ENCODE data around the gene GDPD3. TPM values are rescaled to one million over a fixed set of nuclear protein-coding genes. Genes with fewer than 3 reads are reported as not detected.
A peak's percentile ranks its signal among the peaks of the same experiment; 100 is the strongest.

GDPD3 gene
- total and polyA plus RNA-seq, 2 of the 13 experiments (the other 11 are each of a cell fraction or from before 2014, with no cell fraction given), result 18.7 to 20.6 TPM

DNA sequence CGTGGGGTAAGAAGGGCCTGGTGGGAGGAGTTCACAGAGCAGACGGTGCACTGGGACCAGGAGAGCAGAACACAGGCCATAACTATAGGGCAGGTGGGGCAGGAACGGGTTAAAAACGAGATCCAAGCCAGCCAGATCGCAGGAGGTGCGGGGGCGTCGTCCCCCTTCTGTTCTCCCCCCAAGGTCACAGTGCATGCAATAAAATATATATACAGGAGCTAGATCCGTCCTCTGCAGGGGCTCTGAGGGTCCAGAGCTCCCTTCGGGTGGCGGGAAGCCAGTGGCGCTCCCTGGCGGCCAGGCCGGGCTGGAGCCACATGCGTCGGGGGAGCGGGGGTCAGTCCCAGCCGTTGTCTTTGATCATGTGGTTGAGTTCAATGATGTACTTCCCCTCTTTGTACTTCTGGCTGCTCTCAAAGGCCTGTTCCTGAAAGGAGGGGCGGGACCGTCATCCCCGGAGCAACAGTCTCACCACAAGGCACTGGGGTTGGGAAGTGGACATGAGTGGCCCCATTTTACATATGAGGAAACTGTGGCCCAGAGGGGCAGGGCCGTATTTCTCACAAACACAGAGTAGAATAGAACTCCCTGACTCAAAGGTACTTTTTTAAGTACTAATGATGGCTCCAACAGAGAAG is 20.8 kb downstream of the GDPD3 start (continued):
- TF ChIP-seq ZNF598 (CRISPR knock-in tag; IDR thresholded peaks at IDR 0.05; ENCODE audit: borderline replicate concordance) (no peak), GZF1 (CRISPR knock-in tag; IDR thresholded peaks at IDR 0.05) (peak; percentile 79; the same call in 1 of the 2 replicates), HOXA5 (CRISPR knock-in tag; IDR thresholded peaks at IDR 0.05) (peak; percentile 19; the same call in 1 of the 2 replicates), ATM (IDR thresholded peaks at IDR 0.05; ENCODE audit: borderline replicate concordance) (no peak), KLF16 (CRISPR knock-in tag; IDR thresholded peaks at IDR 0.05) (peak in 1 of 2 experiments; percentile 56; a peak in 2 of 4 replicates), MXI1 (IDR thresholded peaks at IDR 0.05; ENCODE audit: borderline replicate concordance, low read depth, low read length) (peak; percentile 94; the same call in 2 of the 3 replicates), GABPB1 (CRISPR knock-in tag; IDR thresholded peaks at IDR 0.05) (peak; percentile 76), ZNF569 (CRISPR knock-in tag; IDR thresholded peaks at IDR 0.05; ENCODE audit: borderline replicate concordance) (no peak; the same call in 1 of the 2 replicates), ZNF18 (CRISPR knock-in tag; IDR thresholded peaks at IDR 0.05; ENCODE audit: insufficient replicate concordance) (peak; percentile 88), CAMTA2 (CRISPR knock-in tag; IDR thresholded peaks at IDR 0.05; ENCODE audit: borderline replicate concordance) (no peak), HNF4G (IDR thresholded peaks at IDR 0.05; ENCODE audit: borderline replicate concordance, low read depth, low read length) (peak; percentile 58; the same call in 1 of the 2 replicates), HNF4G (CRISPR knock-in tag; IDR thresholded peaks at IDR 0.05; ENCODE audit: borderline replicate concordance, low read depth) (0 out of 2 replicates have a peak, but pooled peaks have one; percentile 42), ZNF251 (CRISPR knock-in tag; IDR thresholded peaks at IDR 0.05) (no peak)
- TF ChIP-seq, protein P1, sequence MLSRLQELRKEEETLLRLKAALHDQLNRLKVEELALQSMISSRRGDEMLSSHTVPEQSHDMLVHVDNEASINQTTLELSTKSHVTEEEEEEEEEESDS (CRISPR knock-in tag; IDR thresholded peaks at IDR 0.05; ENCODE audit: borderline replicate concordance), result peak; percentile 66; the same call in 1 of the 2 replicates
- TF ChIP-seq, protein P2, sequence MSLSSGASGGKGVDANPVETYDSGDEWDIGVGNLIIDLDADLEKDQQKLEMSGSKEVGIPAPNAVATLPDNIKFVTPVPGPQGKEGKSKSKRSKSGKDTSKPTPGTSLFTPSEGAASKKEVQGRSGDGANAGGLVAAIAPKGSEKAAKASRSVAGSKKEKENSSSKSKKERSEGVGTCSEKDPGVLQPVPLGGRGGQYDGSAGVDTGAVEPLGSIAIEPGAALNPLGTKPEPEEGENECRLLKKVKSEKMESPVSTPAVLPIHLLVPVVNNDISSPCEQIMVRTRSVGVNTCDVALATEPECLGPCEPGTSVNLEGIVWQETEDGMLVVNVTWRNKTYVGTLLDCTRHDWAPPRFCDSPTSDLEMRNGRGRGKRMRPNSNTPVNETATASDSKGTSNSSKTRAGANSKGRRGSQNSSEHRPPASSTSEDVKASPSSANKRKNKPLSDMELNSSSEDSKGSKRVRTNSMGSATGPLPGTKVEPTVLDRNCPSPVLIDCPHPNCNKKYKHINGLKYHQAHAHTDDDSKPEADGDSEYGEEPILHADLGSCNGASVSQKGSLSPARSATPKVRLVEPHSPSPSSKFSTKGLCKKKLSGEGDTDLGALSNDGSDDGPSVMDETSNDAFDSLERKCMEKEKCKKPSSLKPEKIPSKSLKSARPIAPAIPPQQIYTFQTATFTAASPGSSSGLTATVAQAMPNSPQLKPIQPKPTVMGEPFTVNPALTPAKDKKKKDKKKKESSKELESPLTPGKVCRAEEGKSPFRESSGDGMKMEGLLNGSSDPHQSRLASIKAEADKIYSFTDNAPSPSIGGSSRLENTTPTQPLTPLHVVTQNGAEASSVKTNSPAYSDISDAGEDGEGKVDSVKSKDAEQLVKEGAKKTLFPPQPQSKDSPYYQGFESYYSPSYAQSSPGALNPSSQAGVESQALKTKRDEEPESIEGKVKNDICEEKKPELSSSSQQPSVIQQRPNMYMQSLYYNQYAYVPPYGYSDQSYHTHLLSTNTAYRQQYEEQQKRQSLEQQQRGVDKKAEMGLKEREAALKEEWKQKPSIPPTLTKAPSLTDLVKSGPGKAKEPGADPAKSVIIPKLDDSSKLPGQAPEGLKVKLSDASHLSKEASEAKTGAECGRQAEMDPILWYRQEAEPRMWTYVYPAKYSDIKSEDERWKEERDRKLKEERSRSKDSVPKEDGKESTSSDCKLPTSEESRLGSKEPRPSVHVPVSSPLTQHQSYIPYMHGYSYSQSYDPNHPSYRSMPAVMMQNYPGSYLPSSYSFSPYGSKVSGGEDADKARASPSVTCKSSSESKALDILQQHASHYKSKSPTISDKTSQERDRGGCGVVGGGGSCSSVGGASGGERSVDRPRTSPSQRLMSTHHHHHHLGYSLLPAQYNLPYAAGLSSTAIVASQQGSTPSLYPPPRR (CRISPR knock-in tag; IDR thresholded peaks at IDR 0.05; ENCODE audit: borderline replicate concordance), result peak; percentile 74
- TF ChIP-seq, protein P3, sequence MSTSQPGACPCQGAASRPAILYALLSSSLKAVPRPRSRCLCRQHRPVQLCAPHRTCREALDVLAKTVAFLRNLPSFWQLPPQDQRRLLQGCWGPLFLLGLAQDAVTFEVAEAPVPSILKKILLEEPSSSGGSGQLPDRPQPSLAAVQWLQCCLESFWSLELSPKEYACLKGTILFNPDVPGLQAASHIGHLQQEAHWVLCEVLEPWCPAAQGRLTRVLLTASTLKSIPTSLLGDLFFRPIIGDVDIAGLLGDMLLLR (CRISPR knock-in tag; IDR thresholded peaks at IDR 0.05), result peak; percentile 80

Data from HepG2 (cell line).